NCI-H510A (cell line): ENCODE measurements around the gene ARMCX2.
"Not testable (repeated sequence)": the region's sequence is repeated elsewhere in the genome, so short reads cannot be mapped to it uniquely, and the experiment has no call there.

Source experiments
- DNase-seq: peaks from one replicate; lab custom pipeline; 2025; lab: John Stamatoyannopoulos, UW

The ARMCX2 gene

GRCh38 chrX:101659601-101660063, at the start of gene ARMCX2:
Gene ARMCX2 (minus strand): TSS chrX:101659850. CDS start chrX:101657588, 2,262 bp downstream.
- peak; percentile 24 for DNase-seq

GRCh38 chrX:101709384-101709783, 49.7 kb upstream of the ARMCX2 start:
- no peak for DNase-seq

GRCh38 chrX:101708163-101708562, 48.5 kb upstream of the ARMCX2 start:
- DNase-seq: no peak

- no peak for DNase-seq
These were observed 33.8 kb upstream of the ARMCX2 start for GRCh38 chrX:101693476-101693875.

- no peak for DNase-seq
These were observed 32.2 kb upstream of the ARMCX2 start for GRCh38 chrX:101691835-101692234.

- DNase-seq: no peak
These were observed 26.9 kb upstream of the ARMCX2 start for GRCh38 chrX:101686574-101686973.

GRCh38 chrX:101685923-101686322, 26.3 kb upstream of the ARMCX2 start:
- no peak for DNase-seq

- DNase-seq: no peak
These were observed 23.1 kb upstream of the ARMCX2 start for GRCh38 chrX:101682723-101683122.

GRCh38 chrX:101677028-101677427, 17.4 kb upstream of the ARMCX2 start:
- no peak for DNase-seq

GRCh38 chrX:101676571-101676970, 16.9 kb upstream of the ARMCX2 start:
- DNase-seq: no peak

GRCh38 chrX:101668143-101668542, 8.5 kb upstream of the ARMCX2 start:
- no peak for DNase-seq

GRCh38 chrX:101658661-101659491, 774 bp downstream of the ARMCX2 start:
- DNase-seq: peak; percentile 71

GRCh38 chrX:101657495-101657894, 2.2 kb downstream of the ARMCX2 start:
- no peak for DNase-seq

- DNase-seq: no peak
These were observed 2.8 kb downstream of the ARMCX2 start for GRCh38 chrX:101656817-101657216.

- no peak for DNase-seq
These were observed 4.1 kb downstream of the ARMCX2 start for GRCh38 chrX:101655534-101655933.

GRCh38 chrX:101647716-101648115, 11.9 kb downstream of the ARMCX2 start:
- not testable (repeated sequence) for DNase-seq

GRCh38 chrX:101642093-101642492, 17.6 kb downstream of the ARMCX2 start:
- DNase-seq: no peak

GRCh38 chrX:101639583-101639982, 20.1 kb downstream of the ARMCX2 start:
- no peak for DNase-seq

- DNase-seq: peak; percentile 71
These were observed 40.3 kb downstream of the ARMCX2 start for GRCh38 chrX:101619364-101619763.

GRCh38 chrX:101617211-101618191, 42.1 kb downstream of the ARMCX2 start, which contains the start of gene ARMCX6:
Gene ARMCX6 (minus strand): TSS chrX:101618000. CDS start chrX:101616620, 1,380 bp downstream.
- peak; percentile 37 for DNase-seq

GRCh38 chrX:101605728-101606127, 53.9 kb downstream of the ARMCX2 start:
- DNase-seq: no peak
